Skin epidermis (tissue), 12 donors: ENCODE results near the gene GID4.

Experiments
- H3K27ac ChIP-seq, 21 experiments: fragments of 200-600 bp; sonication (generic) in 11 of 21; one replicate each; pipeline ENCODE4 v1.5.0; 2020; ENCODE audit warnings: mild to moderate bottlenecking in 3 of 21, inconsistent platforms in 2 of 21, moderate library complexity in 2 of 21
- H3K4me3 ChIP-seq, 7 experiments: fragments of 200-600 bp; sonication (generic) in 2 of 7; one replicate each; pipeline ENCODE4 v1.5.0; 2020; ENCODE audit warnings: inconsistent platforms in 2 of 7, mild to moderate bottlenecking in 2 of 7, moderate library complexity in 1 of 7

Gene GID4

GRCh38 chr17:18087610-18088491 lies 48.6 kb downstream of the GID4 start, which contains the start of gene DRG2:
Gene DRG2, plus strand, starts transcription at chr17:18087948. Its CDS starts 76 bp downstream, at chr17:18088024.
- peak within 1 kb of the TSS; percentile 51 to 93 (median 72) for H3K4me3 ChIP-seq
- H3K27ac ChIP-seq: peak within 1 kb of the TSS in 20 of 21 experiments; percentile 45 to 94 (median 86)

DNA sequence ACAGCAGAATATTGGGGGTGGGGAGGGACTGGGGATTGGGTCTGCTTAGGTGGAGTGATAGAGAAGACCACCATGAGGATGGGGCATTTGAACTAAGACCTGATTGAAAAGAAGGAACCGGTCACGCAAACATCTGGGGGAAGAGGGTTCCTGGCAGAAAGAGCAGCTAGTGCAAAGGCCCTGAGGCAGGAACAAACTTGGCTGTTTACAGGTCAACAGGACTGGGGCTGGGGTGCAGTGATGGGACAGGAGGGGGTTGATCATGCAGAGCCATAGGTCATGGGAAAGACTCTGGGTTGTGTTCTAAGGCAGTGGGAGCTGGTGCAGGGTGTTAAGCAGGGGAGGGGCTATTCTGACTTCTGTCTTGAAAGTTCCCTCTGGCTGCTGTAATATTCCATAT lies 50.4 kb downstream of the GID4 start:
- no peak overlapping the region for H3K4me3 ChIP-seq
- H3K27ac ChIP-seq: no peak overlapping the region

DNA sequence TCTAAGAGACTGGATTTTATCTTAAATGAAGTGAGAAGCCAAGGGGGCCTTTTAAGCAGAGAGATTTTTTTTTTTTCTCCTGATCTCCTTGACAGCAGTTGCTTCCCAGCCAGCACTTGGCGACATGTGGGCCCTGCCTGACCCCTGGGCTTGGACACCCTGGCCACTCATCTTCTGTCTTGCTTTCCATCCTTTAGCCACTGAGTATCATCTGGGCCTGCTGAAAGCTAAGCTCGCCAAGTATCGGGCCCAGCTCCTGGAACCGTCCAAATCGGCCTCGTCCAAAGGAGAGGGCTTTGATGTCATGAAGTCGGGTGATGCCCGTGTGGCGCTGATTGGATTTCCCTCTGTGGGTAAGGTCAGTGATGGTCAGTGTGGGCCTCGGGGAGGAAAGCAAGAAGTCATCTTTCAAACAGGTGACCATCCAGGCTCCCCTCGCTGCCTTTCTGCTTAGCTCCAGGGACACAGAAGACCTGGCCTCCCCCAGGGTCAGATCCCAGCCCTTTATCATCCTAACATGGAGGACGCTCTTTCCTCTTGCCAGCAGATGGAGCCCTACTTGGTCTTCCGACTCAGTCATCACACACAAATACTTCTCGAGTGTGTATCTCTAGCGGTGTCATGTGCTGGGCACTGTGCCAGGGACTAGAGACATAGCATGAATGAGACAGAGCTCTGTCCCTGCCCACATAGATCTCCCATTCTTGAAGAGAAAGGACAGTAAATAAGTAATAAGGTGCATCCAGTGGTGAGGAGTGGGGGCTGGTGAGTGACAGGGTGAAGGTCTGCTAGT lies 54.6 kb downstream of the GID4 start:
- H3K4me3 ChIP-seq: no peak overlapping the region
- H3K27ac ChIP-seq: no peak overlapping the region

GRCh38 chr17:18094409-18094807 lies 55.2 kb downstream of the GID4 start:
- H3K4me3 ChIP-seq: no peak overlapping the region
- H3K27ac ChIP-seq: no peak overlapping the region

DNA sequence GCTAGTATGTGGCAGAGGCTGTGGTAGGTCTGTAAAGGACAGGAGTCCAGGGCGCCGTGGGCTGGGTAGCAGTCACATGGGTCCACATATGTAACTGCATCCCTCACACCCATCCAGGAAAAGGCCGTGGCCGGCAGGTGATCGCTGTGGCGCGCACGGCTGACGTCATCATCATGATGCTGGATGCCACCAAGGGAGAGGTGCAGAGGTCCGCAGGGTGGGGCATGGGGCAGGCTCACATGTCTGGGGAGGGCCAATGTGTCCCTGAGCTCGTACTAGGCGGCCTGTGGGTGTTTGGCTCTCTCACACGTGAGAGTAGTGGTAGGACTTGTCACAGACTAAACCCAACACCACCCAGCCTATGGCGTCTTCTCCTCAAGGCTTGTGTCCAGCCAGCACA lies 60.3 kb downstream of the GID4 start:
- Histone ChIP-seq H3K27ac (no peak overlapping the region), H3K4me3 (no peak overlapping the region)

GRCh38 chr17:18100616-18101015 lies 61.4 kb downstream of the GID4 start:
- H3K4me3 ChIP-seq: no peak overlapping the region
- H3K27ac ChIP-seq: no peak overlapping the region

GRCh38 chr17:18101828-18102227 lies 62.6 kb downstream of the GID4 start:
- no peak overlapping the region for H3K27ac ChIP-seq
- no peak overlapping the region for H3K4me3 ChIP-seq

DNA sequence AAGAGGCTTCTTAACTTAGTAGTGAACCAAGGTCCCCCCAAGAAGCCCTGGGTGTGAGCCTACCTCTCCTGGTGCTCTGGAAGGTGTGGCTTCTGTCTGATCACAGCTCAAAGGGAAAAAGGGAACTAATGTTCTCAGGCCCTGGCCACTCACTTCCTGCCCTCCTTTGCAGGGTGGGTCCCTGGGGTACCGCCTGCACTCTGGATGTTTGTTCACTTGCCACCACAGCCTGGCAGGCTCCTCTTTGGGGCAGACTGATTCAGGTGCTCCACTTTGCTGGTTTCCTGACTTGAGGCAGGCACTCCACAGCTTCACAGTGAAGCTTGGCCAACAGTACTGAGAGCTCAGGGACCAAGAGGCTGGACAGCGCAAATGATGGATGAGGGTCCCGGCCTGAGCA lies 63.4 kb downstream of the GID4 start:
- Histone ChIP-seq H3K4me3 (no peak overlapping the region), H3K27ac (no peak overlapping the region)

GRCh38 chr17:18105027-18105426 lies 65.8 kb downstream of the GID4 start:
- H3K4me3 ChIP-seq: no peak overlapping the region
- H3K27ac ChIP-seq: no peak overlapping the region

DNA sequence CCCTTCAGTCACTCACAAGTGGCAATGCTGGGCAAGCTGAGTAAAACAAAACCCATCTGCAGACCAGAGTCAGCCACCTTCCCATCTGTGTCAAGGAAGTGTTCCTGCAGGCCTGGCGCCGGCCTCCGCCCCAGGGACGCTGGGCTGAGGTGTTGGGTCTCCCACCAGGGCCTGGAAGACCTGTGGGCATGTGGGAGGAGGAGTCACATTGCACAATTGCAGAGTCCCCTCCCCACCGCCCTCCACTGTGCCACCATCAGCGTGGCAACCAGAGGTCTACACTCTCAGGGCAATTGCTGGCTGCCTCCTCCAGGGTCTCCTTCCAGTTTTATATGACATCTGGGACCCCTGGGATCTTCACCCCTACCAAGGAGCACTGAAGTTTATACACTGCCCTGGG lies 66.4 kb downstream of the GID4 start:
- H3K27ac ChIP-seq: no peak overlapping the region

GRCh38 chr17:18106211-18106610 lies 67.0 kb downstream of the GID4 start:
- no peak overlapping the region for H3K27ac ChIP-seq
- no peak overlapping the region for H3K4me3 ChIP-seq

More for the DNA sequence above, 66.4 kb downstream of the GID4 start:
- H3K4me3 ChIP-seq: no peak overlapping the region

GRCh38 chr17:18107061-18107790 lies 68.0 kb downstream of the GID4 start:
- H3K4me3 ChIP-seq: no peak overlapping the region
- peak overlapping the region in 1 of 21 experiments; percentile 37 for H3K27ac ChIP-seq

GRCh38 chr17:18107971-18108370 lies 68.8 kb downstream of the GID4 start:
- Histone ChIP-seq H3K27ac (peak overlapping the region in 1 of 21 experiments; percentile 37), H3K4me3 (no peak overlapping the region)

DNA sequence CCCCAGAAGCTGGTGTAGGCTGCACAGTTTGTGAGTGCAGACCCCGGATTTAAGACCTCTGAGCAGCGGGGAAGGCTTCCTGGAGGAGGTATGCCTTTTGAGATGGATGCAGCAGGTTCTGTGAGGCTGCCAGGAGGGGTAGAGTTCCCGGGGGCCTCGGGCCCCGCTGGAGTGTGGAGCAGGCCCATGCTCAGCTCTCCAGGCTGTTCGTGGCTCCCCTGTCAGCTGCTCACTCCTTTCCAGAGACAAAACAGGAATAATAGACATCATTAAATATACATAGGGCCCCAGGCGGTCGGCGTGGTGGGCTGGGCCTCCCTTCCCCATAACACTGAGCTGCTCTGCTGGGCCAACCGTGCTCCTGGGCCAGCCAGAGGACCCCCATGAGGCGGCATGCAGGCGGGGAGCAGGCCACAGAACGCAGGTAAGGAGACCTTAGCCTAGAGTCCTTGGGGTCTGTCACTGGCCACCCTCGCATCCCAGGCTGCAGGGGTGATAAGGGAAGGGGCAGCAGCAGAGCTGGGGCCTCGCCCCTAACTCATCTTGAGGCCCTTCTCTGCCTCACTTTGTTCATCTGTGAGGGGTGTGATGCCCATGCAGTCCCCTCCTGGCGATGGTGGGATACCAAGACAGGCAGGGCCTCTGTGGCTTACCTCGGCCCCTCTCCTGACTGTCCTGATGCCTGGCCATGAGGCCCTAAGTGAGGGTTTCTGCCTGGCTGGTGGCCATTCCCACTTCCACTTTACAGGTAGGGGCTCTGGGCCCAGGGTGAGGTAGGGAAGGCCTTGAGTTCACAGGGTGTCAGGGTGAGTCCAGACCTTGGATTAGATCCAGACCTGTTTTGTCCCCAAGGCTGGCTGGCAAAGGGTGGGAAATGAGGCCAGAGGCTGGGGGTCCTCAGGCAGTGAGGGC lies 69.4 kb downstream of the GID4 start, which contains the start of gene MYO15A:
TSS of gene MYO15A (plus strand) at position 356 of the 912 bp plus-strand sequence. CDS start 10,045 bp downstream, outside the sequence.
- H3K27ac ChIP-seq: peak within 1 kb of the TSS in 1 of 21 experiments; percentile 37
- no peak within 1 kb of the TSS for H3K4me3 ChIP-seq

DNA sequence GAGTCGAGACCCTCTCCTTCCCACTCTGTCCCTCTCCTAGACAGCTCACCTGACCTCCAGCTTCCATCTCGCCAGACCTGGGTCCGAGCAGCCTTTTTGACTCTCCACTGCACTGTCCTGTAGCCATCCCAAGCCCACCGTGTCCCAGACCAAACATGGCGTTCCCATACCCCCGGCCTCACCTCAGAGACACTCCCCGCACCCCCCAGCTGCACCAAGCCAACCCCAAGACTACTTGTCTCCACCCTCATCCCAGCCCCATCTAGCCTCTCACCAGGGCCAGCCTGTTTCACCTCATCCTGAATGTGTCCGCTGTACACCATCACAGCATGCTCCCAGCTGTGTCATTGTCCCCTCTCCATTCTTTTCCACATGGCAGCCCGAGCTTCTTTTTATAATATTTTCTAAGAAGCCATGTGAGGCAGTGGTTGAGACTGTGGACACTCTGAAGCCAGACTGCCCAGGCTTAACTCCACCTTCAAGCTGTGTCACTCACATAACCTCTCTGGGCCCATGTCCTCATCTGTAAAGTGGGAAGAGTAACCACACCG lies 70.8 kb downstream of the GID4 start:
- Histone ChIP-seq H3K27ac (no peak overlapping the region), H3K4me3 (no peak overlapping the region)

DNA sequence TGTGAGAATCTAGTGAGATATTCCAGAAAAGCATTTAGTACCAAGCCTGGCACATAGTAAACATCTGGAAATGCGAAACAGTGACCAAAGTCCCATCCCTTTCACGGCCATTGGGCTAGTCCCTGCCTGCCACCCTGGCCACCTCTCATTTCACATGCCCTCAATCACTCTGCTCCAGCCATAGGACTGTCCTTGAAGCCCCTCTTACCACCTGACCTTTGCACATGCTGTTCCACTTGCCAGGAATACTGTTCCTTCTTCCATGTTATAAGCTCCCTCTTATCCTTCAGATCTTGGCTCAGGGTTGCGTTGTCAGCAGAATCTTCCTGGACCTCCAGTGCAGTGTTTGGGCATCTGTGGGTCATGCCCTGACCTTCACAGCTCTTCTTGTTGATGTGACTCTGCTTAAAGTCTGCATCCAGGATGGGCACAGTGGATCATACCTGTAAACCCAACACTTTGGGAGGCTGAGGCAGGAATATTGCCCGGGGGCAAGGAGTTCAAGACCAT lies 71.5 kb downstream of the GID4 start:
- H3K4me3 ChIP-seq: no peak overlapping the region
- H3K27ac ChIP-seq: no peak overlapping the region

DNA sequence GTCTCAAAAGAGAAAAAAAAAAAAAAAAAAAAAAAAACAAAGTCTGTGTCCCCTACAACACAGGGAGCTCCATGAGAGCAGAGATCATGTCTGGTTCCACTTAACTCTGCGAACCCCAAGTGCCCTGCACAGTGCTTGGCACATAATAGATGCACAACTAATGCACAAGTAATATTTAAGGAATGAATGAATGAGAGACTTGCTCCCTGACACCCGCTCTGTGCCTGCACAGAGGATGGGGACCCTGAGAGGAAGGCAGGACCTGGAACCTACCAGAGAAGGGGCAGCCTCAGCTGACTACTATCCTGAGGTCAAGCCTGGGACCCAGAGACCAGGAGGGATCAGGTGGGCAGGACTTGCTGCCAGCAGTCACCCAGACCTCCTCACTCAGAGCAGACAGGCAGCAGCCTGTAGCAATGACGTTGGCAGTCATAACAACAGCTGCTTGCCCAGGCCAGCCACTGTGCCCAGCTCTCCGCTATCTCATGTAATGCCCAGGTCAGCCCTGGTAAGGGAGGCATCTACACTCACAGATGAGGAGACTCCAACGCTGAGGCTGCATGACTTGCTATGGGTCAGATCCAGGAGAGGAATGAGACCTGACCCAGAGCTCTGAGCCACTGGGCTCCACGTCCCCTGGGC lies 72.2 kb downstream of the GID4 start:
- Histone ChIP-seq H3K4me3 (no peak overlapping the region), H3K27ac (no peak overlapping the region)

DNA sequence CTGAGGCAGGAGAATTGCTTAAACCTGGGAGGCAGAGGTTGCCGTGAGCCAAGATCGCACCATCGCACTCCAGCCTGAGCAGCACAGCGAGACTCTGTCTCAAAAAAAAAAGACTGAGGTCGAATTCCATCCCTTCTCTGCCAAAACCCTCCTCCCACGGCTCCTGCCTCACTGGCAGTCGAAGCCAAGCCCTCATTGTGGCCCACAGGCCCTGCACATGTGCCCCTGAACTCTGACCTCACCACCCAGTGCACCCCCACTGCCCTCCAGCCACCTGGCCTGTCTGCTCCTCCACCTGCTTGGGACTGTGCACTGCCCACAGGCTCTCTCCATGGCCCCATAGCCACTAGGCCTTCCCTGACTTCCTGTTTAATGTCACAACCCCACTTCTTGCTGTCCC lies 76.3 kb downstream of the GID4 start:
- Histone ChIP-seq H3K4me3 (no peak overlapping the region), H3K27ac (no peak overlapping the region)
